Mesendoderm (in vitro differentiated cells): Measurements from ENCODE around the gene DLK2.
"Not testable (repeated sequence)": the region's sequence is repeated elsewhere in the genome, so short reads cannot be mapped to it uniquely, and the experiment has no call there.

Experiments used
- DNase-seq: peaks from one replicate; pipeline ENCODE4 v3.0.0; 2013
- H2AK5ac ChIP-seq: 2 replicates; pipeline ENCODE4 v1.6.1; 2013; ENCODE audit warnings: low read length, inconsistent platforms
- H2BK120ac ChIP-seq: 2 replicates; pipeline ENCODE4 v1.6.1; 2013; ENCODE audit warnings: low read depth, mild to moderate bottlenecking, low read length, moderate library complexity, mixed read lengths
- H2BK15ac ChIP-seq: replicated peaks from 2 replicates; pipeline ENCODE4 v1.6.1; 2013; ENCODE audit warnings: low read depth, mild to moderate bottlenecking, moderate library complexity
- H2BK5ac ChIP-seq: 2 replicates; pipeline ENCODE4 v1.6.1; 2013; ENCODE audit warnings: low read length, inconsistent platforms
- H3K18ac ChIP-seq: 2 replicates; pipeline ENCODE4 v1.6.1; 2013; ENCODE audit warnings: mild to moderate bottlenecking, low read length, mixed read lengths
- H3K23ac ChIP-seq: one replicate; pipeline ENCODE4 v1.6.1; 2013; ENCODE audit warnings: low read length
- H3K27ac ChIP-seq: 2 replicates; pipeline ENCODE4 v1.5.1; 2013; ENCODE audit warnings: low read depth, mild to moderate bottlenecking, inconsistent platforms, low read length, moderate library complexity
- H3K27me3 ChIP-seq: 2 replicates; pipeline ENCODE4 v1.6.1; 2013; ENCODE audit warnings: low read length, control low read depth, mild to moderate bottlenecking, inconsistent platforms; ENCODE audit not compliant: insufficient read depth, poor library complexity
- H3K36me3 ChIP-seq: 2 replicates; pipeline ENCODE4 v1.6.1; 2013; ENCODE audit warnings: low read length, inconsistent platforms; ENCODE audit not compliant: control insufficient read depth, insufficient read depth
- H3K4ac ChIP-seq: one replicate; pipeline ENCODE4 v1.6.1; 2013; ENCODE audit warnings: low read depth, mild to moderate bottlenecking, low read length, moderate library complexity
- H3K4me1 ChIP-seq: 2 replicates; pipeline ENCODE4 v1.6.1; 2013; ENCODE audit warnings: low read depth, low read length, inconsistent platforms; ENCODE audit not compliant: control insufficient read depth
- H3K4me2 ChIP-seq: 2 replicates; pipeline ENCODE4 v1.6.1; 2013; ENCODE audit warnings: low read length
- H3K4me3 ChIP-seq: 2 replicates; pipeline ENCODE4 v1.5.1; 2013; ENCODE audit warnings: mild to moderate bottlenecking, low read length
- H3K56ac ChIP-seq: one replicate; pipeline ENCODE4 v1.6.1; 2013; ENCODE audit warnings: low read length
- H3K79me1 ChIP-seq: 2 replicates; pipeline ENCODE4 v1.6.1; 2013; ENCODE audit warnings: low read length, inconsistent platforms
- H3K79me2 ChIP-seq: 2 replicates; pipeline ENCODE4 v1.6.1; 2013; ENCODE audit warnings: mild to moderate bottlenecking, low read length; ENCODE audit not compliant: control insufficient read depth, insufficient read depth
- H3K9ac ChIP-seq: 2 replicates; pipeline ENCODE4 v1.6.1; 2013; ENCODE audit warnings: low read length, inconsistent platforms
- H4K5ac ChIP-seq: one replicate; pipeline ENCODE4 v1.6.1; 2013; ENCODE audit warnings: low read length
- H4K8ac ChIP-seq: one replicate; pipeline ENCODE4 v1.6.1; 2013; ENCODE audit warnings: low read depth, mild to moderate bottlenecking, control low read depth, low read length, moderate library complexity
- WGBS: extraction: QIAGEN DNeasy Blood & Tissue Kit; methylation state at CpG from one replicate; pipeline ENCODE4 v1.1.7; 2013; ENCODE audit warnings: low lambda C conversion rate, missing lambda C conversion rate; ENCODE audit not compliant: insufficient coverage; ENCODE audit errors: extremely low coverage; 5-methylcytosine and 5-hydroxymethylcytosine counted together

DLK2 gene

GRCh38 chr6:43498291-43498690 lies 42.9 kb upstream of the DLK2 start:
- not testable (repeated sequence) for H3K27ac ChIP-seq, H4K5ac ChIP-seq, DNase-seq, H3K4me3 ChIP-seq, H3K9ac ChIP-seq, H3K27me3 ChIP-seq, H3K56ac ChIP-seq, H3K4me1 ChIP-seq, H3K23ac ChIP-seq, H3K36me3 ChIP-seq, H3K79me2 ChIP-seq, H2BK120ac ChIP-seq, H4K8ac ChIP-seq, H3K4ac ChIP-seq, H3K4me2 ChIP-seq, H3K18ac ChIP-seq, H2AK5ac ChIP-seq, H2BK5ac ChIP-seq, H2BK15ac ChIP-seq
- no CpG with 5 or more reads among the region's 5 CpGs for WGBS
- H3K79me1 ChIP-seq = peaks cover 18% of the 10 kb centered on the region

GRCh38 chr6:43497689-43498088 lies 42.3 kb upstream of the DLK2 start:
- Histone ChIP-seq H3K9ac (no peak overlapping the region), H3K4me1 (peaks cover 7% of the 10 kb centered on the region), H4K5ac (no peak overlapping the region), H3K23ac (no peak overlapping the region), H3K4me3 (no peak overlapping the region), H2BK5ac (no peak overlapping the region), H2AK5ac (no peak overlapping the region), H3K4ac (no peak overlapping the region), H3K4me2 (no peak overlapping the region), H3K79me1 (peaks cover 21% of the 10 kb centered on the region), H2BK15ac (no peak overlapping the region), H3K27me3 (no peaks in the 10 kb centered on the region), H4K8ac (no peak overlapping the region), H3K79me2 (peaks cover 10% of the 10 kb centered on the region), H2BK120ac (no peak overlapping the region), H3K36me3 (peaks cover 2% of the 10 kb centered on the region), H3K18ac (no peak overlapping the region), H3K56ac (peak overlapping the region; percentile 15), H3K27ac (no peak overlapping the region)
- WGBS = no CpG with 5 or more reads among the region's 12 CpGs
- DNase-seq = no peak

- Histone ChIP-seq H3K27ac (no peak overlapping the region), H3K36me3 (peaks cover 2% of the 10 kb centered on the region), H3K56ac (no peak overlapping the region), H3K4ac (no peak overlapping the region), H3K4me1 (peaks cover 7% of the 10 kb centered on the region), H4K8ac (no peak overlapping the region), H3K27me3 (no peaks in the 10 kb centered on the region), H3K79me1 (peaks cover 23% of the 10 kb centered on the region), H3K18ac (no peak overlapping the region), H3K23ac (no peak overlapping the region), H3K4me3 (no peak overlapping the region), H2BK15ac (no peak overlapping the region), H2BK120ac (no peak overlapping the region), H4K5ac (no peak overlapping the region), H3K4me2 (no peak overlapping the region), H3K79me2 (peaks cover 12% of the 10 kb centered on the region), H3K9ac (no peak overlapping the region), H2BK5ac (no peak overlapping the region), H2AK5ac (no peak overlapping the region)
- WGBS = no CpG with 5 or more reads among the region's 6 CpGs
- no peak for DNase-seq
These were observed 41.7 kb upstream of the DLK2 start for GRCh38 chr6:43497129-43497396.

- Histone ChIP-seq H3K4ac (no peak overlapping the region), H4K5ac (no peak overlapping the region), H3K79me2 (peaks cover 14% of the 10 kb centered on the region), H3K18ac (peak overlapping the region; percentile 13), H3K27me3 (no peaks in the 10 kb centered on the region), H2BK5ac (no peak overlapping the region), H3K4me3 (no peak overlapping the region), H3K4me2 (no peak overlapping the region), H3K9ac (no peak overlapping the region), H4K8ac (no peak overlapping the region), H3K56ac (peak overlapping the region; percentile 18), H3K36me3 (peaks cover 2% of the 10 kb centered on the region), H3K4me1 (peaks cover 7% of the 10 kb centered on the region), H2AK5ac (no peak overlapping the region), H3K79me1 (peaks cover 25% of the 10 kb centered on the region), H3K27ac (no peak overlapping the region), H3K23ac (no peak overlapping the region), H2BK120ac (no peak overlapping the region), H2BK15ac (no peak overlapping the region)
- peak; percentile 91 for DNase-seq
- no CpG with 5 or more reads among the region's 18 CpGs for WGBS
These were observed 41.2 kb upstream of the DLK2 start for GRCh38 chr6:43496370-43497128.

- Histone ChIP-seq H3K9ac (no peak overlapping the region), H3K79me1 (peaks cover 25% of the 10 kb centered on the region), H3K56ac (no peak overlapping the region), H3K4me2 (no peak overlapping the region), H2AK5ac (no peak overlapping the region), H3K4ac (no peak overlapping the region), H3K27me3 (no peaks in the 10 kb centered on the region), H3K4me3 (no peak overlapping the region), H2BK5ac (no peak overlapping the region), H3K27ac (no peak overlapping the region), H3K79me2 (peaks cover 17% of the 10 kb centered on the region), H3K23ac (no peak overlapping the region), H4K5ac (no peak overlapping the region), H3K18ac (no peak overlapping the region), H3K4me1 (peaks cover 7% of the 10 kb centered on the region), H4K8ac (no peak overlapping the region), H2BK120ac (no peak overlapping the region), H3K36me3 (no peaks in the 10 kb centered on the region), H2BK15ac (no peak overlapping the region)
- no CpG with 5 or more reads among the region's 4 CpGs for WGBS
- DNase-seq = no peak
These were observed 40.1 kb upstream of the DLK2 start for GRCh38 chr6:43495409-43495941.

GRCh38 chr6:43494766-43495165 lies 39.4 kb upstream of the DLK2 start:
- Histone ChIP-seq H2AK5ac (no peak overlapping the region), H3K79me2 (peaks cover 19% of the 10 kb centered on the region), H3K27ac (no peak overlapping the region), H3K56ac (no peak overlapping the region), H4K5ac (no peak overlapping the region), H4K8ac (no peak overlapping the region), H3K23ac (no peak overlapping the region), H3K27me3 (no peaks in the 10 kb centered on the region), H3K18ac (no peak overlapping the region), H3K4me3 (no peak overlapping the region), H3K4ac (no peak overlapping the region), H3K79me1 (peaks cover 28% of the 10 kb centered on the region), H3K4me1 (peaks cover 7% of the 10 kb centered on the region), H3K9ac (no peak overlapping the region), H3K4me2 (no peak overlapping the region), H2BK5ac (no peak overlapping the region), H2BK15ac (no peak overlapping the region), H2BK120ac (no peak overlapping the region), H3K36me3 (no peaks in the 10 kb centered on the region)
- no CpG with 5 or more reads among the region's 4 CpGs for WGBS
- DNase-seq = no peak
